HCT116 (cell line): ENCODE measurements around the gene NPFF. TPM values are rescaled to one million over a fixed set of nuclear protein-coding genes. Genes with fewer than 3 reads are reported as not detected.

Source experiments
- ATAC-seq: fragments of 200-7000 bp; cut with Tn5 transposase; 2 replicates; pipeline ENCODE4 v1.9.1; 2020; ENCODE audit warnings: mild to moderate bottlenecking, moderate library complexity
- BruUV-seq: library from RNA; stranded (reverse); fragments of 400-500 nt; replicated peaks from 2 replicates; lab custom pipeline; 2021; lab: Mats Ljungman, UMichigan
- CTCF ChIA-PET: fragments of 300-600 bp; sonication (Branson Sonifier 250); formaldehyde crosslinking; loops from one replicate; lab custom pipeline; 2021; ENCODE audit warnings: antibody characterized with exemption; lab: Charles Lee
- POLR2A ChIA-PET: fragments of 300-600, 350-600 bp; sonication (Branson Sonifier 250); formaldehyde crosslinking; loops from one replicate; lab custom pipeline; 2021; ENCODE audit warnings: antibody characterized with exemption; lab: Charles Lee
- RAD21 ChIA-PET, 2 experiments: fragments of 300-600 bp; sonication (Branson Sonifier 250); formaldehyde crosslinking; loops; one replicate each; lab custom pipeline; 2023; ENCODE audit warnings: low total read pairs in 2 of 2; ENCODE audit not compliant: uncharacterized antibody in 2 of 2, unreplicated experiment in 2 of 2, low non-redundant PET in 1 of 2; lab: Charles Lee
- DNase-seq: peaks from one replicate; pipeline ENCODE4 v3.0.0-alpha.2; 2010; ENCODE audit warnings: low read depth, low spot score
- H2AFZ ChIP-seq: fragments of 200-600 bp; shearing (Covaris generic), sonication (generic); 2 replicates; pipeline ENCODE4 v1.6.1; 2017; ENCODE audit warnings: low read depth, mixed run types, mixed read lengths, antibody characterized with exemption, low read length; ENCODE audit not compliant: poor library complexity, severe bottlenecking
- H3K27ac ChIP-seq: 2 replicates; pipeline ENCODE4 v1.5.1; 2012; ENCODE audit warnings: low read depth, low read length
- H3K27me3 ChIP-seq: fragments of 200-600 bp; sonication (generic); 2 replicates; pipeline ENCODE4 v1.6.1; 2016; ENCODE audit warnings: mixed run types, low read length, mixed read lengths; ENCODE audit not compliant: insufficient read depth
- H3K36me3 ChIP-seq, 2 experiments: fragments of 200-500 bp in 1 of 2; fragments of 200-600 bp in 1 of 2; sonication (Bioruptor generic) in 1 of 2; sonication (generic) in 1 of 2; 2 replicates each; pipeline versions ENCODE4 v1.5.1 to v1.6.1; 2014 to 2016; ENCODE audit warnings: low read length in 2 of 2, inconsistent platforms in 1 of 2, mixed read lengths in 1 of 2, mixed run types in 1 of 2; ENCODE audit not compliant: insufficient read depth in 2 of 2, control insufficient read depth in 1 of 2
- H3K4me1 ChIP-seq, 2 experiments: fragments of 200-600 bp in 1 of 2; sonication (generic) in 1 of 2; 2 replicates each; pipeline versions ENCODE4 v1.5.1 to v1.6.1; 2012 to 2017; ENCODE audit warnings: low read length in 2 of 2, inconsistent platforms in 1 of 2, mild to moderate bottlenecking in 1 of 2, mixed read lengths in 1 of 2, mixed run types in 1 of 2, moderate library complexity in 1 of 2; ENCODE audit not compliant: insufficient read depth in 2 of 2, control insufficient read depth in 1 of 2
- H3K4me2 ChIP-seq: fragments of 200-600 bp; sonication (generic); 2 replicates; pipeline ENCODE4 v1.6.1; 2017; ENCODE audit warnings: mixed run types, low read length, mixed read lengths
- H3K4me3 ChIP-seq, 2 experiments: fragments of 200-600 bp in 1 of 2; sonication (generic) in 1 of 2; replicated peaks in 1 of 2; 2 replicates each; pipeline ENCODE4 v1.5.1; 2011 to 2016; ENCODE audit warnings: low read length in 2 of 2, control low read depth in 1 of 2, low read depth in 1 of 2, mild to moderate bottlenecking in 1 of 2, mixed read lengths in 1 of 2, mixed run types in 1 of 2
- H3K79me2 ChIP-seq: fragments of 200-600 bp; sonication (generic); 2 replicates; pipeline ENCODE4 v1.6.1; 2017; ENCODE audit warnings: mild to moderate bottlenecking, mixed run types, low read length, moderate library complexity, mixed read lengths; ENCODE audit not compliant: insufficient read depth
- H3K9ac ChIP-seq: fragments of 200-600 bp; sonication (generic); 2 replicates; pipeline ENCODE4 v1.6.1; 2016; ENCODE audit warnings: low read length, mixed read lengths
- H3K9me2 ChIP-seq: fragments of 200-600 bp; sonication (generic), shearing (Covaris generic); 2 replicates; pipeline ENCODE4 v1.6.1; 2017; ENCODE audit warnings: mixed run types, mild to moderate bottlenecking, moderate library complexity; ENCODE audit not compliant: insufficient read depth
- H3K9me3 ChIP-seq, 2 experiments: fragments of 200-500 bp in 1 of 2; fragments of 200-600 bp in 1 of 2; sonication (Bioruptor generic) in 1 of 2; sonication (generic) in 1 of 2; 2 replicates each; pipeline ENCODE4 v1.6.1; 2014 to 2017; ENCODE audit warnings: low read length in 2 of 2, mixed read lengths in 2 of 2, inconsistent platforms in 1 of 2, low read depth in 1 of 2, mild to moderate bottlenecking in 1 of 2, mixed run types in 1 of 2, moderate library complexity in 1 of 2; ENCODE audit not compliant: control insufficient read depth in 1 of 2, insufficient read depth in 1 of 2
- H4K20me1 ChIP-seq: fragments of 200-600 bp; sonication (generic), shearing (Covaris generic); 2 replicates; pipeline ENCODE4 v1.6.1; 2017; ENCODE audit warnings: mixed run types, mild to moderate bottlenecking, moderate library complexity; ENCODE audit not compliant: insufficient read depth
- CBX3 ChIP-seq: IDR thresholded peaks from 2 replicates; pipeline ENCODE4 v1.6.1; 2012; ENCODE audit warnings: low read depth
- EGR1 ChIP-seq: IDR thresholded peaks from 2 replicates; pipeline ENCODE4 v1.6.1; 2012; ENCODE audit warnings: low read depth
- EZH2 ChIP-seq: fragments of 200-600 bp; sonication (generic); IDR thresholded peaks from 2 replicates; pipeline ENCODE4 v1.6.1; 2017; ENCODE audit warnings: antibody characterized with exemption, mixed run types
- EZH2phosphoT487 ChIP-seq: fragments of 200-600 bp; IDR thresholded peaks from 2 replicates; pipeline ENCODE4 v1.6.1; 2018; ENCODE audit warnings: antibody characterized with exemption, borderline replicate concordance
- POLR2A ChIP-seq: IDR thresholded peaks from 2 replicates; pipeline ENCODE4 v1.7.0; 2011; ENCODE audit warnings: borderline replicate concordance; ENCODE audit not compliant: insufficient read depth, insufficient read length; ENCODE audit errors: extremely low read depth
- RAD21 ChIP-seq: IDR thresholded peaks from 2 replicates; pipeline ENCODE4 v1.6.1; 2012; ENCODE audit warnings: low read depth, mild to moderate bottlenecking
- SIN3A ChIP-seq: IDR thresholded peaks from 2 replicates; pipeline ENCODE4 v1.6.1; 2012; ENCODE audit warnings: low read depth
- SP1 ChIP-seq: IDR thresholded peaks from 2 replicates; pipeline ENCODE4 v1.6.1; 2012; ENCODE audit warnings: low read depth
- SRF ChIP-seq: IDR thresholded peaks from 2 replicates; pipeline ENCODE4 v1.6.1; 2012; ENCODE audit warnings: low read depth
- TCF7L2 ChIP-seq: IDR thresholded peaks from 2 replicates; pipeline ENCODE4 v1.7.0; 2011; ENCODE audit warnings: borderline replicate concordance, inconsistent platforms; ENCODE audit not compliant: insufficient read depth, insufficient read length; ENCODE audit errors: extremely low read depth
- ZFX ChIP-seq: fragments of 450-650 bp; IDR thresholded peaks from 2 replicates; pipeline ENCODE4 v1.6.1; 2017
- ZNF274 ChIP-seq: fragments of 200-500 bp; sonication (Bioruptor generic); IDR thresholded peaks from 2 replicates; pipeline ENCODE4 v1.6.1; 2014; ENCODE audit warnings: mild to moderate bottlenecking, low read depth, low read length, inconsistent platforms
- intact Hi-C: fragments of 100-400 bp; cut with micrococcal nuclease; formaldehyde crosslinking; loops from 2 replicates; pipeline ENCODE4 v1.10.0; 2022
- total RNA-seq: library from RNA; stranded (reverse); gene quantifications from one replicate; pipeline ENCODE4 v1.2.1, GENCODE V29; 2021; ENCODE audit not compliant: unreplicated experiment
- TF ChIP-seq, protein P1 (sequence below): IDR thresholded peaks from 2 replicates; pipeline ENCODE4 v1.6.1; 2012
- TF ChIP-seq, protein P2 (sequence below): IDR thresholded peaks from 2 replicates; pipeline ENCODE4 v1.6.1; 2011; ENCODE audit warnings: mild to moderate bottlenecking, low read length, moderate library complexity; ENCODE audit not compliant: insufficient replicate concordance; ENCODE audit errors: extremely low read depth
- TF ChIP-seq, protein P3 (sequence below): IDR thresholded peaks from 2 replicates; pipeline ENCODE4 v1.6.1; 2012
- TF ChIP-seq, protein P4 (sequence below): IDR thresholded peaks from 2 replicates; pipeline ENCODE4 v1.6.1; 2012; ENCODE audit warnings: low read depth
- TF ChIP-seq, protein P5 (sequence below), 3 experiments: fragments of 200-600 bp in 1 of 3; sonication (generic) in 1 of 3; IDR thresholded peaks in 2 of 3; conservative IDR thresholded peaks in 1 of 3; 2 replicates each; pipeline ENCODE4 v1.5.1; 2012 to 2017; ENCODE audit warnings: low read depth in 2 of 3, low read length in 2 of 3, antibody characterized with exemption in 1 of 3, borderline replicate concordance in 1 of 3, control low read depth in 1 of 3, mild to moderate bottlenecking in 1 of 3, mixed read lengths in 1 of 3, mixed run types in 1 of 3, moderate library complexity in 1 of 3; ENCODE audit not compliant: insufficient read depth in 1 of 3

NPFF gene
- total RNA-seq, 1 experiment from 2014 or later, result not detected

DNA sequence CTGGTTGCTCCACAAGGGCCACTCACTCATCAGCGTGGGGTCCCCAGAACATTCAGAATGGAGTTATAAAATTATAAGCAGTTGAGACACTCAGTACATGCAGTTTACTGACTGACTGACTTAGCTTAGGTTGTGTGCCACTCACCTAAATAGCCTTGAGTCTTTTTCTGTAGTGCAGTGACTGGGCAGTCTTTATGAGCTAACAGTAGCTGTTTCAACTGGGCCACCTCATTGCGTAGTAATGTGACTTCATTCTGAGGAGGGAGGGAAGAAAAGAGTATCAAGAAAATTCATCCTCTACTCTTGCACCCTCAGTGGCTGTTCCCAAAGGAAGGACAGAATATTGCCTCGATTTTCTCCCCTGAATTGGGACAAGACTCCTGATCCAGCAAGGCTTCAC is 15.8 kb upstream of the NPFF start:
- BruUV-seq, result no TSS peak
- ChIA-PET POLR2A (no interaction called here), RAD21 (no interaction called here)
- Histone ChIP-seq H3K4me1 (no peaks in the 10 kb centered on the region), H2AFZ (no peak overlapping the region), H3K79me2 (no peaks in the 10 kb centered on the region), H3K9me2 (no peaks in the 10 kb centered on the region)
- no peak for ATAC-seq
- DNase-seq, result no peak
- intact Hi-C loops, result no loop called here
- TF ChIP-seq TCF7L2 (no peak), SIN3A (no peak), ZFX (no peak), EGR1 (no peak), RAD21 (no peak), SP1 (no peak), SRF (no peak), POLR2A (no peak), ZNF274 (no peak), CBX3 (no peak), EZH2 (no peak), EZH2phosphoT487 (no peak)
- TF ChIP-seq, protein P1, sequence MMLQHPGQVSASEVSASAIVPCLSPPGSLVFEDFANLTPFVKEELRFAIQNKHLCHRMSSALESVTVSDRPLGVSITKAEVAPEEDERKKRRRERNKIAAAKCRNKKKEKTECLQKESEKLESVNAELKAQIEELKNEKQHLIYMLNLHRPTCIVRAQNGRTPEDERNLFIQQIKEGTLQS, result no peak
- TF ChIP-seq, protein P2, sequence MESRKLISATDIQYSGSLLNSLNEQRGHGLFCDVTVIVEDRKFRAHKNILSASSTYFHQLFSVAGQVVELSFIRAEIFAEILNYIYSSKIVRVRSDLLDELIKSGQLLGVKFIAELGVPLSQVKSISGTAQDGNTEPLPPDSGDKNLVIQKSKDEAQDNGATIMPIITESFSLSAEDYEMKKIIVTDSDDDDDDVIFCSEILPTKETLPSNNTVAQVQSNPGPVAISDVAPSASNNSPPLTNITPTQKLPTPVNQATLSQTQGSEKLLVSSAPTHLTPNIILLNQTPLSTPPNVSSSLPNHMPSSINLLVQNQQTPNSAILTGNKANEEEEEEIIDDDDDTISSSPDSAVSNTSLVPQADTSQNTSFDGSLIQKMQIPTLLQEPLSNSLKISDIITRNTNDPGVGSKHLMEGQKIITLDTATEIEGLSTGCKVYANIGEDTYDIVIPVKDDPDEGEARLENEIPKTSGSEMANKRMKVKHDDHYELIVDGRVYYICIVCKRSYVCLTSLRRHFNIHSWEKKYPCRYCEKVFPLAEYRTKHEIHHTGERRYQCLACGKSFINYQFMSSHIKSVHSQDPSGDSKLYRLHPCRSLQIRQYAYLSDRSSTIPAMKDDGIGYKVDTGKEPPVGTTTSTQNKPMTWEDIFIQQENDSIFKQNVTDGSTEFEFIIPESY, result no peak
- TF ChIP-seq, protein P3, sequence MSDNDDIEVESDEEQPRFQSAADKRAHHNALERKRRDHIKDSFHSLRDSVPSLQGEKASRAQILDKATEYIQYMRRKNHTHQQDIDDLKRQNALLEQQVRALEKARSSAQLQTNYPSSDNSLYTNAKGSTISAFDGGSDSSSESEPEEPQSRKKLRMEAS, result no peak
- TF ChIP-seq, protein P4, sequence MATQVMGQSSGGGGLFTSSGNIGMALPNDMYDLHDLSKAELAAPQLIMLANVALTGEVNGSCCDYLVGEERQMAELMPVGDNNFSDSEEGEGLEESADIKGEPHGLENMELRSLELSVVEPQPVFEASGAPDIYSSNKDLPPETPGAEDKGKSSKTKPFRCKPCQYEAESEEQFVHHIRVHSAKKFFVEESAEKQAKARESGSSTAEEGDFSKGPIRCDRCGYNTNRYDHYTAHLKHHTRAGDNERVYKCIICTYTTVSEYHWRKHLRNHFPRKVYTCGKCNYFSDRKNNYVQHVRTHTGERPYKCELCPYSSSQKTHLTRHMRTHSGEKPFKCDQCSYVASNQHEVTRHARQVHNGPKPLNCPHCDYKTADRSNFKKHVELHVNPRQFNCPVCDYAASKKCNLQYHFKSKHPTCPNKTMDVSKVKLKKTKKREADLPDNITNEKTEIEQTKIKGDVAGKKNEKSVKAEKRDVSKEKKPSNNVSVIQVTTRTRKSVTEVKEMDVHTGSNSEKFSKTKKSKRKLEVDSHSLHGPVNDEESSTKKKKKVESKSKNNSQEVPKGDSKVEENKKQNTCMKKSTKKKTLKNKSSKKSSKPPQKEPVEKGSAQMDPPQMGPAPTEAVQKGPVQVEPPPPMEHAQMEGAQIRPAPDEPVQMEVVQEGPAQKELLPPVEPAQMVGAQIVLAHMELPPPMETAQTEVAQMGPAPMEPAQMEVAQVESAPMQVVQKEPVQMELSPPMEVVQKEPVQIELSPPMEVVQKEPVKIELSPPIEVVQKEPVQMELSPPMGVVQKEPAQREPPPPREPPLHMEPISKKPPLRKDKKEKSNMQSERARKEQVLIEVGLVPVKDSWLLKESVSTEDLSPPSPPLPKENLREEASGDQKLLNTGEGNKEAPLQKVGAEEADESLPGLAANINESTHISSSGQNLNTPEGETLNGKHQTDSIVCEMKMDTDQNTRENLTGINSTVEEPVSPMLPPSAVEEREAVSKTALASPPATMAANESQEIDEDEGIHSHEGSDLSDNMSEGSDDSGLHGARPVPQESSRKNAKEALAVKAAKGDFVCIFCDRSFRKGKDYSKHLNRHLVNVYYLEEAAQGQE, result no peak
- TF ChIP-seq, protein P5, sequence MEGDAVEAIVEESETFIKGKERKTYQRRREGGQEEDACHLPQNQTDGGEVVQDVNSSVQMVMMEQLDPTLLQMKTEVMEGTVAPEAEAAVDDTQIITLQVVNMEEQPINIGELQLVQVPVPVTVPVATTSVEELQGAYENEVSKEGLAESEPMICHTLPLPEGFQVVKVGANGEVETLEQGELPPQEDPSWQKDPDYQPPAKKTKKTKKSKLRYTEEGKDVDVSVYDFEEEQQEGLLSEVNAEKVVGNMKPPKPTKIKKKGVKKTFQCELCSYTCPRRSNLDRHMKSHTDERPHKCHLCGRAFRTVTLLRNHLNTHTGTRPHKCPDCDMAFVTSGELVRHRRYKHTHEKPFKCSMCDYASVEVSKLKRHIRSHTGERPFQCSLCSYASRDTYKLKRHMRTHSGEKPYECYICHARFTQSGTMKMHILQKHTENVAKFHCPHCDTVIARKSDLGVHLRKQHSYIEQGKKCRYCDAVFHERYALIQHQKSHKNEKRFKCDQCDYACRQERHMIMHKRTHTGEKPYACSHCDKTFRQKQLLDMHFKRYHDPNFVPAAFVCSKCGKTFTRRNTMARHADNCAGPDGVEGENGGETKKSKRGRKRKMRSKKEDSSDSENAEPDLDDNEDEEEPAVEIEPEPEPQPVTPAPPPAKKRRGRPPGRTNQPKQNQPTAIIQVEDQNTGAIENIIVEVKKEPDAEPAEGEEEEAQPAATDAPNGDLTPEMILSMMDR (IDR thresholded peaks at IDR 0.05 in 2 of 3, conservative IDR thresholded peaks at IDR 0.05 in 1 of 3; ENCODE audit: borderline replicate concordance in 1 of 3, insufficient read depth in 1 of 3, low read depth in 2 of 3, low read length in 2 of 3), result no peak
- TF ChIP-seq, all 23 proteins: peak for 0
- CTCF ChIA-PET, result no interaction called here
- peaks cover 2 to 19% of the 10 kb centered on the region in 2 experiments for H3K36me3 ChIP-seq
- no peaks in the 10 kb centered on the region for H4K20me1 ChIP-seq
- no peak overlapping the region for H3K4me3 ChIP-seq
- H3K27ac ChIP-seq, result no peak overlapping the region
- no peaks in the 10 kb centered on the region for H3K9me3 ChIP-seq
- no peaks in the 10 kb centered on the region for H3K27me3 ChIP-seq
- H3K4me2 ChIP-seq, result no peak overlapping the region
- no peak overlapping the region for H3K9ac ChIP-seq
